Measurements from ENCODE around the gene GOLGA8M.
A peak's percentile ranks its signal among the peaks of the same experiment; 100 is the strongest.
"Not testable (repeated sequence)": the region's sequence is repeated elsewhere in the genome, so short reads cannot be mapped to it uniquely, and the experiment has no call there.

Gene GOLGA8M, protein sequence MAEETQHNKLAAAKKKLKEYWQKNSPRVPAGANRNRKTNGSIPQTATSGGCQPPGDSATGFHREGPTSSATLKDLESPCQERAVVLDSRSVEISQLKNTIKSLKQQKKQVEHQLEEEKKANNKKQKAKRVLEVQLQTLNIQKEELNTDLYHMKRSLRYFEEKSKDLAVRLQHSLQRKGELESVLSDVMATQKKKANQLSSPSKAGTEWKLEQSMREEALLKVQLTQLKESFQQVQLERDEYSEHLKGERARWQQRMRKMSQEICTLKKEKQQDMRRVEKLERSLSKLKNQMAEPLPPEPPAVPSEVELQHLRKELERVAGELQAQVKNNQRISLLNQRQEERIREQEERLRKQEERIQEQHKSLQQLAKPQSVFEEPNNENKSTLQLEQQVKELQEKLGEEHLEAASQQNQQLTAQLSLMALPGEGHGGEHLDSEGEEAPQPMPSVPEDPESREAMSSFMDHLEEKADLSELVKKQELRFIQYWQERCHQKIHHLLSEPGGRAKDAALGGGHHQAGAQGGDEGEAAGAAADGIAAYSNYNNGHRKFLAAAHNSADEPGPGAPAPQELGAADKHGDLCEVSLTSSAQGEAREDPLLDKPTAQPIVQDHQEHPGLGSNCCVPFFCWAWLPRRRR

DNA sequence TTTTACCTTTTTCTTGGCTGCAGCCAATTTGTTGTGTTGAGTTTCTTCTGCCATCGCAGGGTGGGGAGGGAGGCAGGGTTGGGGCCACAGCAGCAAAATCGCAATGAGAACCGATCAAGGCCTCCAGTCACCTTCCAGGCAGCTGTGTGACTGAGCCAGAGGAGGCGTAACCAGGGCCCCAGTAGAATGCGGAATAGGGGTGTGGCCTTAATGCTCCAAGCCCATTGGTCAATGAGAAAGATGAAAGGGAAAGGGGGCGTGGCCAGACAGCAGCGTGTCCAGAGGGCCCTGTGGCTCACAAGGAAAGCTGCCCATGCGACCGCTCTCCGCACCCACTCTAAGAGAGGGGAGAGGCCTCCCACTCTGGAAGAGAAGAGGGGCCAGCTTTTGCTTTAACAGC, at the start of gene GOLGA8M:
TSS of gene GOLGA8M (minus strand) at position 152 of the 400 bp plus-strand sequence. CDS start at position 54, 98 bp downstream.
- DNase-seq: not testable (repeated sequence)

GRCh38 chr15:28742890-28743289, 30.7 kb upstream of the GOLGA8M start:
- DNase-seq: not testable (repeated sequence)

DNA sequence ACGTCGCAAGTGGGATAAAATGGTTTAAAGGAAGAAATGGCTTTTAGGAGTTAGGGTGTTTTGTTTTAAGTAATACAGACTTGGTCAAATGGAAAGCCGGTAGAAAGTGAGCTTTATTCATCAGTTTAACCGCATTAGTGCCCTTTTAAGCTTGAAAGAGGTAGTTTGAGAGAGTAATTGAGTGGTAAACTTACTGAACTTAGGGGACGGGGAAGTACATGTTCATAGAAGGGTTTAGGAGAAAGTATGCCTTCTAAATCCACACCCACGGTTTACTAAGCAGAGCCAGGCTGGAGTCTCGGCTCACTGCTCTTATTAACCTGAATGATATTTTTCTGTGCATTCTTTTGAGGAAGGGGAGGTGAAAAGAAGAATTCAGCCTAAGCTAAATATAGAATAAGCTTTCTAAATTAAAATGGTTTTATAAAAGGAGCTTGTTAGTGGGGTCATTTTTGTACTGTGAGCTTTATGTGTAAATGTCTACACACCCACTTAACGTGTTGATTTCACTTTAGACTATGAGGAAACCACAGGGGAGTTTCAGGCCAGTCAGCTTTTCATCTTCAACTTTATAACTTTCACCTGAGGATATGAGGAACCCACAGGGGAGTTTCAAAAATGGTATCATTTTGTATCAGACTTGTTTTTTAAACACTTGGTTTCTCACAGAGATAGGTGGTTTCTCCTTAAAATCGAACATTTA, 26.5 kb upstream of the GOLGA8M start:
- DNase-seq: peak in 1 of 2 donors; percentile 25

DNA sequence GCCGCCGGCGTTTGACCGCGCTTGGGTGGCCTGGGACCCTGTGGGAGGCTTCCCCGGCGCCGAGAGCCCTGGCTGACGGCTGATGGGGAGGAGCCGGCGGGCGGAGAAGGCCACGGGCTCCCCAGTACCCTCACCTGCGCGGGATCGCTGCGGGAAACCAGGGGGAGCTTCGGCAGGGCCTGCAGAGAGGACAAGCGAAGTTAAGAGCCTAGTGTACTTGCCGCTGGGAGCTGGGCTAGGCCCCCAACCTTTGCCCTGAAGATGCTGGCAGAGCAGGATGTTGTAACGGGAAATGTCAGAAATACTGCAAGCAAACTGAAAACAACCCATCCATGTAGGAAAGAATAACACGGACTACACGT, 26.0 kb upstream of the GOLGA8M start:
- DNase-seq: not testable (repeated sequence)

DNA sequence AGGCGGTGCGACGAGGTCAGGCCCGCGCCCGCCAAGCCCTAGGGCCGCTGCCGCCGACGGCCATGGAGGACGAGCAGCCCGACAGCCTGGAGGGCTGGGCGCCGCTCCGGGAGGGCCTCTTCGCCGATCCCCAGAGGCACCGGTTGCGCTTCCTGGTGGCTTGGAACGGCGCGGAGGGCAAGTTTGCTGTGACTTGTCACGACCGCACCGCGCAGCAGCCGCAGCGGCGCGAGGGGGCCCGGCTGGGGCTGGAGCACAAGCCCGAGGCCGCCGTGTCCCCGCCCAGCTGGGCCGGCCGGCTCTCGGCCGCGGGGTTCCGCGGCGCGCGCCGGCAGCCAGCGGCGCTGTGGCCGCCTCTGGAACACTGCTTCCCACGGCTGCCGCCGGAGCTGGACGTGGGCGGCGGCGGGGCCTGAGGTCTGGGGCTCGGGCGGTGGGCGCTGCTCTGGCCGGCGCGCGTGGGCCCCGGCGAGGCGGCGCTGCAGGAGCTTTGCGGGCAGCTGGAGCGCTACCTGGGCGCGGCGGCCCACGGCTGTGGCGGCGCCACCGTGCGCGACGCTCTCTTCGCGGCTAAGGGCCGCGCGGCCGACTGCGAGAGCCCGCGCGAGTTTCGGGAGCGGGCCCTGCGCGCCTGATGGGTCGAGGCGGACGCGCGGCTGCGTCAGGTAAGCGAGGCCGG, 25.4 kb upstream of the GOLGA8M start:
- peak; percentile 26 to 46 for DNase-seq

DNA sequence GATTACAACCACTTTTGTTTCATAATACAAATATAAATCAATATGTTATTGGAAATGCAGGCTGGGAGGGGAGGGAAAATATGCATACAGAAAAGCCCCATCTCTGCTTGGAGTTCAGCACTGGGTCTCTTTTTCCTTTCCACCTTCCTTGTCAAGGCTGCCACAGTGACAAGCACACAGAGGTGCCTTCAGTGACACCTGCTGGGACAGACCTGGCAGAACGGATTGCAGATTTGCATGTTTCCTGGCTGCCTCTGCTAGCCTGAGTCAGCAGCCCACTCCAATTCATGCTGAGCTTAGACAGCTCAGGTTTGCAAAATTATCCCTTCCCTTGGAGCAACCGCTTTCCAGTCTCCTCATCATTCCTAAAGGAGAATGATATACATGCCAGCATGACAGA, 15.8 kb upstream of the GOLGA8M start:
- DNase-seq: peak; percentile 20 to 34

- DNase-seq: not testable (repeated sequence)
These were observed 14.8 kb upstream of the GOLGA8M start for GRCh38 chr15:28727026-28727425.

GRCh38 chr15:28726102-28726501, 13.9 kb upstream of the GOLGA8M start:
- no peak for DNase-seq

GRCh38 chr15:28725556-28725955, 13.3 kb upstream of the GOLGA8M start:
- no peak for DNase-seq

GRCh38 chr15:28723986-28724385, 11.8 kb upstream of the GOLGA8M start:
- DNase-seq: not testable (repeated sequence)

- not testable (repeated sequence) for DNase-seq
These were observed 7.4 kb upstream of the GOLGA8M start for GRCh38 chr15:28719626-28720025.

DNA sequence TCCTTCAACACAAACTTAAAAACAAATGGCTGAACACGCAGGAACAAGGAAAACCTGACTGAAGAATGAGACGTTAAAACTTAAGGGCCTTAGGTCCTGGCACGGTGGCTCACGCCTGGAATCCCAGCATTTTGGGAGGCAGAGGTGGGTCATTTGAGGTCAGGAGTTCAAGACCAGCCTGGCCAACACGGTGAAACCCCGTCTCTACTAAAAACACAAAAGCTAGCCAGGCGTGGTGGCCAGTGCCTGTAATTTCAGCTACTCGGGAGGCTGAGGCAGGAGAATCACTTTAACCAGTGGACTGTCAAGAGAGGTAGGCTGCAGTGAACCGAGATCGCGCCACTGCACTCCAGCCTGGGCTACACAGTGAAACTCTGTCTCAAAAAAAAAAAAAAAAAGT, 6.4 kb upstream of the GOLGA8M start:
- DNase-seq: not testable (repeated sequence)

DNA sequence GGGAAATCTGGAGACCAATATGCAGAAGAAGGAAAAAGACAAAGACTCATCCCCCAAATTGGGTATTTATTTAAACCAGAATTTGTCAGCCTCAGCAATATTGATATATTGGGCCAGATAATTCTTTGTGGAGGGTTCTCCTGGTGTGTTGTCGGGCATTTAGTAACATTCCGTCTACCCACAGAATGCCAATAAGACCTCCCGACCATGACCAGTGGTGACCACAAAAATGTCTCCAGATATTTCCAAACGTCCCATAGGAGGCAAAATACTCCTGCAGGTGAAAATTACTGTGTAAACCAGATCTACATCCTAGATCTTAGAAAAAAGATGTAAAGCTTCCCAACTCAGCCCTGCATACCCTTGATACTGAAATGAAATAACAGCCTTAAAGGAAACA, 2.0 kb upstream of the GOLGA8M start:
- DNase-seq: not testable (repeated sequence)

- not testable (repeated sequence) for DNase-seq
These were observed 8.3 kb downstream of the GOLGA8M start for GRCh38 chr15:28703927-28704326.

DNA sequence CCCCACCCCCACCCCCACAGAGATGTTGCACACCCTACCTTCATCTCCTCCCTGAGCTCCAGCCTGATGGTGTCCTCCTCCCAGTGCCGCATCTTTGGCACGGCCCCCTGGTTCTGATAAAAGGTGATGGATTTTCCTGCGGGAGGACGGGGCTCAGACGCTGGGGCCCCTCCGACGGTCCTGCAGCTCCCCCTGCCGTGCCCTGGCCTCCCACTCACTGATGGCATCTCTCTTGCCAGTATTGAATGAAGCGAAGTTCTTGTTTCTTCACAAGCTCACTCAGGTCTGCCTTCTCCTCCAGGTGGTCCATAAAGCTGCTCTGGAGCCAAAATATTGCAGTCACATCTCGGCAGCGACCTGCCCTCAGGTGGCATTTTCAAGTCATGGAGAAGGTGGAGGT, 9.8 kb downstream of the GOLGA8M start:
- DNase-seq: not testable (repeated sequence)

DNA sequence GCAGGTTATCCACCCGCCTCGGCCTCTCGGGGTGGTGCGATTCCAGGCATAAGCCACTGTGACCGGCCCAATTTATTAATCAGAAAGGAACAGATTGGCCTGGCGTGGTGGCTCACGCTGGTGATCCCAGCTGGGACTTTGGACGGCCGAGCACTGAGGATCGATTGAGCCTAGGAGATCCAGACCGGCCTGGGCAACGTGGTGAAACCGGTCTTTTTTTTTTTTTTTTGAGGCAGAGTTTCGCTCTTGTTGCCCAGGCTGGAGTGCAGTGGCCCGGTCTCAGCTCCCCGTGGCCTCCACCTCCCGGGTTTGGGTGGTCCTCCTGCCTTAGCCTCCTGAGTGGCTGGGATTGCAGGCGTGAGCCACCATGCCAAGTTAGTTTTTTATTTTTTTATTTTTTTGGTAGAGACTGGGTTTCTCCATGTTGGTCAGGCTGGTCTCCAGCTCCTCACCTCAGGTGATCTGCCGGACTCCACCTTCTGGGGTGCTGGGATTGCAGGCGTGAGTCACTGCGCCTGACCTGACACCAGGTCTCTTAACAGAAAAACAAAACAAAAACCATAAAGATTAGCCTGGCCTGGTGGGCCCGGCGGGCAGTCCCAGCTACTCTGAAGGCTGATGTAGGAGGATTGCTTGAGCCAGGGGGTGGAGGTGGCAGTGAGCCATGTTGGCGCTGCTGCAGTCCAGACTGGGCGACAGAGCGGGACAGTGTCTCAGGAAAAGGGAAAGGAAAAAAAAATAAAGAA, 18.0 kb downstream of the GOLGA8M start:
- not testable (repeated sequence) for DNase-seq

DNA sequence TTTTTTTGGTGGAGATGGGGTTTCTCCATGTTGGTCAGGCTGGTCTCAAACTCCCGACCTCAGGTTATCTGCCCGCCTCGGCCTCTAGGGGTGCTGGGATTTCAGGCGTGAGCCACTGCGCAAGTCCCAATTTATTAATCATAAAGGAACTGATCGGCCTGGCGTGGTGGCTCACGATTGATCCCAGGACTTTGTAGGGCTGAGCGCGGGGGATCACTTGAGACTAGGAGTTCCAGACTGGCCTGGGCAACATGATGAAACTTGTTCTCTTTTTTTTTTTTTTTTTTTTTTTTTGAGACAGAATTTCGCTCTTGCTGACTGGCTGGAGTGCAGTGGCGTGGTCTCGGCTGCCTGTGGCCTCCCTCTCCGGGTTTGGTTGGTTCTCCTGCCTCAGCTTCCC, 19.2 kb downstream of the GOLGA8M start:
- DNase-seq: not testable (repeated sequence)

DNA sequence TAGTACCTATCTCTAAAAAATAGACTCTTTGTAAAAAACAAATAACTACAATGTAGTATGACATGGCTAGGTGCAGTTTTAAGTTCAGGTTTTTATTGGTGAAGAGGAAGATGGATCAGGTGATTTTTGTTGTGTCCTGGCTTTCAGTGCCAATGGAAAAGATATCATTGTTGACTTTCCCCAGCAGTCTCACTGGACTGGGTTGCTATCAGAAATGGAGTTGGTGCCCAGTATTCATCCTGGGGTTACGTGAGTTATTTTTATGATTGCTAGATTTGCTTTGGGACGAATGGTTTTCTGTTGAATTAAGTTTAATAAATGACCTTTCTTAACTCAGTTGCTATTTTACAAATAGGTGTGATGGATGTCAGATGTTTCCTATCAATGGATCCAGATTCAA, 38.7 kb downstream of the GOLGA8M start:
- DNase-seq: not testable (repeated sequence)

- not testable (repeated sequence) for DNase-seq
These were observed 40.1 kb downstream of the GOLGA8M start for GRCh38 chr15:28672122-28672521.

GRCh38 chr15:28666402-28666801, 45.8 kb downstream of the GOLGA8M start:
- DNase-seq: not testable (repeated sequence)

DNA sequence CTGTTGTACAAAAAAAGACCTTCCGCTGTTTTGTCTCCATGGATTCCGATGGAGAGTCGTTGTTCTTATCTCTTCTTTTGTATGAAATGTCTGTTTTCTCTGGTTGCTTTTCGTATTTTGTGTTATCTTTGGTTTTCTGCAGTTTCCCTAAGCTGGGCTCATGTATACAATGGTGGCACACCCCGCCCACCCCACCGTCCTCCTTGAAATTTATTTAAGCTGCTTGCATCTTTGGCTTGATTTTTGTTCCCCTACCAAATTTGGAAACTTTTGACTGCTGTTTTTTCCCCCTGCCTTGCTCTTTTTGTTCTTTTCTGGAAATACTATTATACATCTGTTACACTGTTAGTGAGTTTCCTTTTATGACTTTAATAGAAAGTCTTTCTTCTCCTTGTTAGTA, 47.6 kb downstream of the GOLGA8M start:
- DNase-seq: not testable (repeated sequence)

DNA sequence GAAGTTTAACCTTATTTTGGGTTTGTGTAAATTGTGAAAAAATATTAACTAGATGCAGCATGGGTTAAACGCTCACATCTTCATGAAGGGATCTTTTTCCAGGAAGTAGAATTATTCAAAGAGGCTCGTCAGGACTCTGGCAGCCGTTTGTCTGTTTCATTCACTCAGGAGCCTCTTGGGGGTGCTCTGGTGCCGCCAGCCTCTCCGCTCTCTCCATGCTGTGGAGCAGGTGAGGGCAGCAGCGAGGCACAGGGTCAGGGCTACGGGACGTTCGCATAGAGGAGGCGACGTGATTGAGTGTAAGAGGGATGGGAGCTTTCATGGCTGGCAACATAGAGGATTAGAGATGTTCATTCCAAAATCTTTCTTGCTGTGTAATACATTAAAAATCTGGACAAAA, 48.5 kb downstream of the GOLGA8M start:
- not testable (repeated sequence) for DNase-seq

Measured in stimulated activated CD4-positive, alpha-beta T cell treated with anti-CD3 and anti-CD28 coated beads, Interleukin-2, amount 100 ng/mL, for 24 hours (primary cell).